WERI-Rb-1 (cell line): ENCODE results near the gene NPTX1.

ENCODE experiments used
- DNase-seq: peaks from one replicate; pipeline ENCODE4 v3.0.0-alpha.2; 2020
- H3K27ac ChIP-seq: fragments of 250-450 bp; sonication (Bioruptor Pico); 2 replicates; pipeline ENCODE4 v1.5.1; 2020; ENCODE audit warnings: mild to moderate bottlenecking, moderate library complexity
- H3K27me3 ChIP-seq: fragments of 250-450 bp; sonication (Bioruptor Pico); 2 replicates; pipeline ENCODE4 v1.5.1; 2021; ENCODE audit warnings: mild to moderate bottlenecking, low read depth, moderate library complexity; ENCODE audit not compliant: insufficient read depth, severe bottlenecking
- H3K36me3 ChIP-seq: fragments of 250-450 bp; sonication (Bioruptor Pico); 2 replicates; pipeline ENCODE4 v1.5.1; 2020; ENCODE audit warnings: mild to moderate bottlenecking, moderate library complexity
- H3K4me3 ChIP-seq: 2 replicates; pipeline ENCODE4 v1.5.1; 2011; ENCODE audit warnings: low read depth, mild to moderate bottlenecking, control low read depth, low read length
- H3K9me3 ChIP-seq: fragments of 250-450 bp; sonication (Bioruptor Pico); 2 replicates; pipeline ENCODE4 v1.5.1; 2021; ENCODE audit warnings: mild to moderate bottlenecking, moderate library complexity; ENCODE audit not compliant: severe bottlenecking
- CTCF ChIP-seq: IDR thresholded peaks from 2 replicates; pipeline ENCODE4 v1.5.1; 2011; ENCODE audit warnings: low read depth, mild to moderate bottlenecking, control low read depth, inconsistent platforms, low read length

NPTX1 gene

DNA sequence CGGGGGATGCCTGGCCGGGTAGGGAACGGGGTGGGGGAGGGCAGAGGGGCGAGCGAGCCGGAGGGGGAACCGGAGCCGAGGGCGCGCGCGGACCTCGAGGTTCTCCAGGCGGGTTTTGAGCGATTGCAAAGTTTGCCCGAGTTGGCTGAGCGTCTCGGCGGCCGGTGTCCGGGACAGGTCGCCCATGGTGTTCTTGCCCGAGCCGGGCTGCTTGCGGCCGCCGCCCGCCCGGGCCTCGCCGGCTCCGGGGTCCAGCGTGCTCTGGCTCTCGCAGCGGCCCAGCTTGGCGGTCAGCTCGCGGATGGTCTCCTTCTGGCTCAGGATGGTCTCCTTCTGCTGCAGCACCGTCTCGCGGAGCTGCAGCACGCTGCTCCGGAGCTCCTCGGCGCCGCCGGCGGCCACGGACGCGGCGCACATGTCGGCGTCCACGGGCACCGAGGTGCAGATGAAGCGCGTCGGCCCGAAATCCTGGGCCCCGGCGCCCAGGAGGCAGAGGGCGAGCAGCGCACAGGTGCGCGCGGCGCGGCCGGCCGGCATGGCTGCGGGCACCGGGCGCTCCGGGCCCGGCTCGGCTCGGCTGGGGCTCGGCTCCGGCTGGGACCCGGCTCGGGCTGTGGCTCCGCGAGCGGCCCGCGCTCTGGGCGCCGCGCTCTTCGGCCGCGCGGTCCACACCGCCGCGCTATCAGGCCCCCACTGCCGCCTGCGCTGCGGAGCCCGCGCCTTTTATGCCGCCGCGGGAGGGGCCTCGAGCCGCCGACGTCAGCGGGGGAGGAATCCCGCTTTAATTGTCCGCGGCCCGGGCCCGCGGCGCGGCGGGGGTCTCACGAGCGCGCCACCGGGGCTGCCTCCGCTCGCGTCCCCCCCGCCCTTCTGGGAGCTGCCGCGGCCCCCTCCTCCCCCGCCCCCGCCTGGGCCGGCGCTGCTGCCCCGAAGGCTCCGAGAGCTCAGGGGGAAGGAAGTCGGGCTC, at the start of gene NPTX1:
Gene NPTX1 (minus strand): TSS at position 698 of the 967 bp plus-strand sequence. CDS start 161 bp downstream, at position 537.
- Histone ChIP-seq H3K36me3 (peaks cover 43% of the 10 kb centered on the region), H3K9me3 (no peaks in the 10 kb centered on the region), H3K27me3 (no peaks in the 10 kb centered on the region), H3K4me3 (peak within 1 kb of the TSS; percentile 85), H3K27ac (peak within 1 kb of the TSS; percentile 86)
- no peak for TF ChIP-seq CTCF
- DNase-seq, result peak; percentile 83

GRCh38 chr17:80523956-80524712, 47.7 kb upstream of the NPTX1 start:
- peak overlapping the region; percentile 84 for H3K27ac ChIP-seq

DNA sequence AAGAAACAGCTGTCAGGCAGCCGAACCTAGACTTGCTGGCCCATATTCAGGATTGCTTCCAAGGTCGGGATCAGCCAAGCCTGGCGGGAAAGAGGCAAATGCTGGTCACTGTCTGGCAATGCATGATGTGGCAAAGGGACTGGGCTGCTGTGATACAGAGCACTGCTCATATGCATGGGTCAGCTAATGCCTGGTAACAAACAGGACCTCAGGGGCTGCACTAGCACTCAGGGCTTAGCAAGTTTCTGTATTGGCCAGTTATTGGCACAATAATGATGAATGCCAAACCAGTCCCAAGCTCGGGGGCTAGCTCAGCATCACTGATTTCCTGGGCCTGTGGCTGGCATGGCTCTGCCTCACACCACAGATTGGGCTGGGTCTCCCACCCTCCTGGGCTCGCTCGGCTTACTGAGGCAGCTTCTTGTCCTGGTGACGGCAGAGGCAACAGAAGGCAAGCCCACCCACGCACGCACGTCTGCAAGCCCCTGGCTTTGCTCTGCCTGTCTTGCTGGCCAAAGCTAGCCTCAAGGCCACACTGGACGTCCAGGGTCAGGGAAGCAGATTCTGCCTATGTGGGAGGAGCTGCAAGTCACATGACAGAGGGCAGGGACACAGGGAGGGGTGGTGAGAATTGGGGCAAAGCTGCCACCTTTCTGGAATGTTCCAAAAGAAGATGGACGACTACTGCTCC, 46.8 kb upstream of the NPTX1 start:
- DNase-seq, result peak; percentile 58
- no peaks in the 10 kb centered on the region for H3K27me3 ChIP-seq
- H3K4me3 ChIP-seq, result 0 out of 2 replicates have a peak overlapping the region, but pooled peaks have one; percentile 16
- peaks cover 3% of the 10 kb centered on the region for H3K9me3 ChIP-seq
- TF ChIP-seq CTCF, result no peak
- H3K27ac ChIP-seq, result peak overlapping the region; percentile 84
- H3K36me3 ChIP-seq, result no peaks in the 10 kb centered on the region

More at GRCh38 chr17:80523956-80524712, 47.7 kb upstream of the NPTX1 start:
- Histone ChIP-seq H3K27me3 (no peaks in the 10 kb centered on the region), H3K36me3 (no peaks in the 10 kb centered on the region), H3K9me3 (peaks cover 3% of the 10 kb centered on the region), H3K4me3 (peak overlapping the region; percentile 16)
- no peak for TF ChIP-seq CTCF
- DNase-seq, result peak; percentile 98

- no peak for TF ChIP-seq CTCF
- H3K27ac ChIP-seq, result peak overlapping the region; percentile 83
- H3K36me3 ChIP-seq, result no peaks in the 10 kb centered on the region
- no peak for DNase-seq
- no peaks in the 10 kb centered on the region for H3K27me3 ChIP-seq
- no peak overlapping the region for H3K4me3 ChIP-seq
- peaks cover 3% of the 10 kb centered on the region for H3K9me3 ChIP-seq
These were observed 44.5 kb upstream of the NPTX1 start for GRCh38 chr17:80520810-80521455.
